HFF-Myc (cell line): Measurements from ENCODE around the gene CYB561D2.
A peak's percentile ranks its signal among the peaks of the same experiment; 100 is the strongest.

Experiments
- DNase-seq: peaks from one replicate; pipeline ENCODE4 v3.0.0-alpha.2; 2011; ENCODE audit warnings: low read depth; ENCODE audit errors: extremely low read depth
- H3K4me3 ChIP-seq: replicated peaks from 2 replicates; pipeline ENCODE4 v1.5.1; 2011; ENCODE audit warnings: low read depth, mild to moderate bottlenecking, control low read depth, low read length
- TF ChIP-seq, protein P1 (sequence below): IDR thresholded peaks from 2 replicates; pipeline ENCODE4 v1.5.1; 2012; ENCODE audit warnings: mild to moderate bottlenecking, low read depth, low read length, control low read depth; ENCODE audit errors: missing control alignments

The CYB561D2 gene

DNA sequence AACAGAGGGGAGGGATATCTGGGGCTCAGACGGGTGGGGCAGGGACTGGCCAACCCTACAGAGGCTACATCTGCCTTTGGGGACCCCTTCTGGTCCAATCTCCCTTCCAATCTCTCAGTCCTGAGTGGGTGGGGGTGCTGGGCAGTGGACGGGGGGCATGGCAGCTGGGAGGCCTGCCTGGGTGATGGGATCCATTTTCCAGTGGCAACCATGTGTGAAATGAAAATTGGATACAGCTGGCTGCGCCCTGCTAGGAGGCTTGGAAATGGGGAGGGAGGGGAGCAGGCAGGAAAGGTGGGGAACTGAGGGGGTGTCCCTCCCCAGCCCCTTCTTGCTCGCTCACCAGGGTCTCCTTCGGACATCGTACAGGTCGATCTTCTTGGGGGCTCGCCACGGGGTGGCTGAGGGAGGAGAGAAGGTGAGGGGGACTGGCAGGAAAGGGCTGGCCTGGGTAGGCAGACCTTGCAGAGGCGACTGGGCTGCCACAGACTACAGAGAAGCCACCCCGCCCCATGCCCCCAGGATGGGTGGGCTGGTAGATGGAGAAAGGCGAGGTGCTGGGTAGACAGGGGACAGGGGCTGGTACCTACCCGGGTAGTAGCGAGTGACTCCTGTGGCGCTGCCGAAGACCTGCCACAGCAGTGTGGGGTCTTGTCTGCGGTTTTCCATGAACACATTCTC is 29.9 kb downstream of the CYB561D2 start:
- no peak overlapping the region for H3K4me3 ChIP-seq
- TF ChIP-seq, protein P1, sequence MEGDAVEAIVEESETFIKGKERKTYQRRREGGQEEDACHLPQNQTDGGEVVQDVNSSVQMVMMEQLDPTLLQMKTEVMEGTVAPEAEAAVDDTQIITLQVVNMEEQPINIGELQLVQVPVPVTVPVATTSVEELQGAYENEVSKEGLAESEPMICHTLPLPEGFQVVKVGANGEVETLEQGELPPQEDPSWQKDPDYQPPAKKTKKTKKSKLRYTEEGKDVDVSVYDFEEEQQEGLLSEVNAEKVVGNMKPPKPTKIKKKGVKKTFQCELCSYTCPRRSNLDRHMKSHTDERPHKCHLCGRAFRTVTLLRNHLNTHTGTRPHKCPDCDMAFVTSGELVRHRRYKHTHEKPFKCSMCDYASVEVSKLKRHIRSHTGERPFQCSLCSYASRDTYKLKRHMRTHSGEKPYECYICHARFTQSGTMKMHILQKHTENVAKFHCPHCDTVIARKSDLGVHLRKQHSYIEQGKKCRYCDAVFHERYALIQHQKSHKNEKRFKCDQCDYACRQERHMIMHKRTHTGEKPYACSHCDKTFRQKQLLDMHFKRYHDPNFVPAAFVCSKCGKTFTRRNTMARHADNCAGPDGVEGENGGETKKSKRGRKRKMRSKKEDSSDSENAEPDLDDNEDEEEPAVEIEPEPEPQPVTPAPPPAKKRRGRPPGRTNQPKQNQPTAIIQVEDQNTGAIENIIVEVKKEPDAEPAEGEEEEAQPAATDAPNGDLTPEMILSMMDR: no peak
- no peak for DNase-seq

DNA sequence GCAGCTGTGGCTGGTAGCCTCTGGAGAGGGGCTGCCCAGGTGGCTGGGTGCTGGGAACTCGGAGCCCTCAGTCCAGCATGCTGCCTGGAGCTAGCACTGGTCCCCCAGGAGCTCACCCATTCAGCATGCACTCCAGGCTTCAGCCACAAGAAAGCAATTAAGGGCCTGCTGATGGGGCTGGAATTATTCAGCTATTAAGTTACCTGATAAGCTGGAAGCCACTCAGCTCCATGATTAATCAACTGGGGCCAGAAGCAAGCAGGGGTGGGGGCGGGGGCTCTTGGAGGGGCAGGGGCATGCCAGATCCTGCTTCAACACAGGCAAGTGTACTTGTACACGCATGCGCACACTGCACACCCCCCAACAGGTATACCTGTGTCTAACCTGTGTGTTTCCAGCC is 30.7 kb downstream of the CYB561D2 start:
- DNase-seq: no peak
- TF ChIP-seq, protein P1: no peak
- no peak overlapping the region for H3K4me3 ChIP-seq

DNA sequence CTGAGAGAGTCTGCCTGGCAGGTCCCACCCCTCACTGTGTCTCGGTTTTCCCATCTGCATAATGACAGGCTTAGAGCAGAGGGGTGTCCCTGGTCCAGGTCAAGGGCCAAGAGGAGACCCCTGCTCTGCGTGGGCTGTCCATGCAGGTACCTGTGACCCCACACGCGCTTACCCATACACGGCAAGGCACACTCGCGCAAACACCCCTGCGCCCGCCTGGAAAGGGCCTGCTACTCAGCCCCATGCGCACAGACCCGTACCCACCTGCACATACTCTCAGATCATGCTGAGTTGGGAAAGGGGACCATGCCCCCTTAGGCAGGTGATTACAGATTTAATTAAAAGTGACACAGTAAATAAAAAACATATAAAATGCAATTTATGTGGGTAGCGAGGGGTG is 32.1 kb downstream of the CYB561D2 start:
- TF ChIP-seq, protein P1: no peak

DNA sequence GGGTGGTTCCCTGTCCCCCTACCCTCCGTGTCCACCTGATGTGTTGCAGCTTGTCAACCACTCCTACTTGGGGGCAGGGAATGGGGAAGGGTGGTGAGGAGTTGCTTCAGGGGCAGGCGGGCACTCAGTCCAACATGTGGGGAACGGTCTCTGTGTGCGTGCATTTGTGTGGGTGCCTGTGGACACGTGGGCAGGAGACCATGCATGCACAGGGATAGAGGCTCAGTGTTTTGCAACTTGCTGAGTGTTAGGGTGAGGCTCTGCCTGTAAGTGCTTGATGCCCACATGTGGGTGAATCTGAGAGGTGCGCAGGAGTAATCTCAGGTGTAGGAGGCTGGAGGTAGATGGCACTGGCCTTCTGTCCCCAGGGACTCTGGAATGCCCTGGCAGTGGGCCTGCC is 33.1 kb downstream of the CYB561D2 start:
- no peak for DNase-seq
- TF ChIP-seq, protein P1: no peak
- H3K4me3 ChIP-seq: no peak overlapping the region

More for the DNA sequence above, 32.1 kb downstream of the CYB561D2 start:
- no peak for DNase-seq
- H3K4me3 ChIP-seq: no peak overlapping the region

DNA sequence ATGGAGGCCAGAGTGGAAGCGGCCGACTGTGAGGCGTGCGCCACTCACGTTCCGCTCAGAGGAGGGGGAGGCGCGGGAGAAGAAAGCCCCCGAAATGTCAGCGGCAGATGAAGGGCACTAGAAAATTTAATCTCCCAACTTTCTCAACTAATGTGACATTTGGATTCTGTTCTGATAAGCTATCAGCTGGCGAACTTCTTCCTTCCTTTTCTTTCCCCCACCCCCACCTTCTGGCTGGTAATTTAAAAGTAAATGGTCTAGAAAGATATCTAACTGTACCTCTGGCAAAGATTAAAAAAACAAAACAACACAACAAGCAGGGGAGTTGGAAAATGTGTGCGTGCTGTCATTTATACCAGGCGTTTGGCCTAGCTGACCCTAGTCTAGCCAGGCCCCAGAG is 35.1 kb downstream of the CYB561D2 start:
- DNase-seq: no peak
- H3K4me3 ChIP-seq: no peak overlapping the region
- TF ChIP-seq, protein P1: no peak

DNA sequence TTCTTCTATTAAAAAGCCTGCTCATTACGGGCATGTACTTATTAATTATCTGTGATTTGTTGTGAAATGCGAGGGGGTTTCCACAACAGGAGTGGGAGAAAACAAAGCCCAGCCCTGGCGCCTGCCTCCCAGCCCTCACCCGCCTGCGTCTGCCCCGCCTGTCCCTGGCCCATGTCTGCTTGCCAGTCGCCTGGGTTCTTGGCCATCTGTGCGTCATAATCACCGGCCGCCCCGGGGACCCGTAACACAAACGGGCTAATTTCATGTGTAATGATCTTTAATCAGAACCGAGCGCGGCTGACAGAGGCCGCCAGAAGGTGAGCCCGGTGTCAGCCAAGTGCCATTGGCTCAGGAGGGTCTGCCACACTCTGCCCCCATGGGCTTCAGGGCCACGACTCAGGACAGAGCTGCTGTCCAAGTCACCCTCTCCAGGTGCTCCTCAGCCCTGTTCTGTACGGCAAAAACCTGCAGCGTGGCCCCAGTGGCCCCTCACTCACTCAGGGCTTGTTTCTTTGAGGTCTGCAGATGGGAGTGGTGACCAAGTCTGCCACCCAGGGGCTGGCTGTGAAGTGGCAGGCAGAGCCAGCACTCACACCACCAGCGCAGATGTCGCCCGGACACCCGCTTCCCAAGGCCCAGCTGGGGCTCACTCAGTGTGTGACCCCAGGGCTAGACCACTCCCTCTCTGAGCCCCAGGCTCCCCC is 37.5 kb downstream of the CYB561D2 start:
- TF ChIP-seq, protein P1: peak; percentile 25
- H3K4me3 ChIP-seq: no peak overlapping the region
- no peak for DNase-seq
